ENCODE results near the gene PLCL1. TPM values are rescaled to one million over a fixed set of nuclear protein-coding genes. Genes with fewer than 3 reads are reported as not detected.

Gene PLCL1
- total RNA-seq, 1 experiment from 2014 or later = 0.07 TPM

GRCh38 chr2:197930570-197931278, 126.3 kb downstream of the PLCL1 start:
- ChIA-PET CTCF (no interaction called here), POLR2A (no interaction called here)
- TF ChIP-seq ESRRA (CRISPR knock-in tag; IDR thresholded peaks at IDR 0.05; ENCODE audit: borderline replicate concordance) (no peak), TP53 (CRISPR knock-in tag; IDR thresholded peaks at IDR 0.05) (no peak), CBFB (CRISPR knock-in tag; IDR thresholded peaks at IDR 0.05; ENCODE audit: low read depth) (no peak), ZSCAN18 (CRISPR knock-in tag; IDR thresholded peaks at IDR 0.05) (no peak), ZMAT4 (CRISPR knock-in tag; IDR thresholded peaks at IDR 0.05) (no peak), RORB (CRISPR knock-in tag; IDR thresholded peaks at IDR 0.05) (no peak), NR1H2 (CRISPR knock-in tag; IDR thresholded peaks at IDR 0.05) (no peak), PRRX2 (CRISPR knock-in tag; IDR thresholded peaks at IDR 0.05) (no peak), ZNF281 (CRISPR knock-in tag; IDR thresholded peaks at IDR 0.05) (no peak), USF1 (CRISPR knock-in tag; IDR thresholded peaks at IDR 0.05) (no peak)
- H3K36me3 Mint-ChIP-seq = no peaks in the 10 kb centered on the region
- ATAC-seq (no peak), DNase-seq (ENCODE audit: low spot score) (no peak)
- H3K4me1 Mint-ChIP-seq = no peaks in the 10 kb centered on the region; the same call in 1 of the 2 replicates
- no peak overlapping the region for H3K27ac Mint-ChIP-seq
- H3K27me3 Mint-ChIP-seq (ENCODE audit: low read depth) = no peaks in the 10 kb centered on the region
- no peaks in the 10 kb centered on the region for H3K9me3 Mint-ChIP-seq
- no peak overlapping the region for H3K4me3 Mint-ChIP-seq

GRCh38 chr2:197931661-197932312, 127.4 kb downstream of the PLCL1 start:
- POLR2A ChIA-PET = no interaction called here
- ATAC-seq = no peak
- H3K9me3 Mint-ChIP-seq = no peaks in the 10 kb centered on the region
- CTCF ChIA-PET = no interaction called here
- no peaks in the 10 kb centered on the region for H3K36me3 Mint-ChIP-seq
- no peak overlapping the region for H3K4me3 Mint-ChIP-seq
- no peak for DNase-seq (ENCODE audit: low spot score)
- H3K4me1 Mint-ChIP-seq = no peaks in the 10 kb centered on the region; the same call in 1 of the 2 replicates
- TF ChIP-seq MXD4 (CRISPR knock-in tag; IDR thresholded peaks at IDR 0.05; ENCODE audit: borderline replicate concordance) = no peak
- TF ChIP-seq ZNF138 (CRISPR knock-in tag; conservative IDR thresholded peaks at IDR 0.05) = no peak
- no peak for TF ChIP-seq ZSCAN18 (CRISPR knock-in tag; IDR thresholded peaks at IDR 0.05)
- TF ChIP-seq AFF4 (CRISPR knock-in tag; IDR thresholded peaks at IDR 0.05; ENCODE audit: borderline replicate concordance) = no peak
- no peak for TF ChIP-seq MYBL2 (CRISPR knock-in tag; IDR thresholded peaks at IDR 0.05)
- TF ChIP-seq PRDM15 (CRISPR knock-in tag; IDR thresholded peaks at IDR 0.05) = no peak
- no peak for TF ChIP-seq GRHL2 (CRISPR knock-in tag; IDR thresholded peaks at IDR 0.05; ENCODE audit: insufficient replicate concordance, severe bottlenecking)
- H3K27me3 Mint-ChIP-seq (ENCODE audit: low read depth) = no peaks in the 10 kb centered on the region
- H3K27ac Mint-ChIP-seq = no peak overlapping the region

All from WTC11 (cell line).